Neutrophil (primary cell): ENCODE measurements around the gene QKI.

Experiments
- H3K27ac ChIP-seq: fragments of 200-600 bp; sonication (generic); 2 replicates; pipeline ENCODE4 v1.5.1; 2016; ENCODE audit warnings: mild to moderate bottlenecking, moderate library complexity
- H3K27me3 ChIP-seq: fragments of 200-600 bp; sonication (generic); 2 replicates; pipeline ENCODE4 v1.6.0; 2016; ENCODE audit warnings: mild to moderate bottlenecking
- H3K36me3 ChIP-seq: fragments of 200-600 bp; sonication (generic); 2 replicates; pipeline ENCODE4 v1.5.1; 2017
- H3K4me1 ChIP-seq, 2 experiments: fragments of 200-600 bp in 1 of 2; sonication (generic) in 1 of 2; 1 replicate in 1 of 2; 2 replicates in 1 of 2; pipeline versions ENCODE4 v1.5.1 to v1.6.1; 2013 to 2016; ENCODE audit warnings: low read depth in 1 of 2, low read length in 1 of 2, mild to moderate bottlenecking in 1 of 2, moderate library complexity in 1 of 2; ENCODE audit not compliant: control insufficient read depth in 1 of 2, insufficient read depth in 1 of 2
- H3K4me3 ChIP-seq, 2 experiments: fragments of 200-600 bp in 1 of 2; sonication (generic) in 1 of 2; 1 replicate in 1 of 2; 2 replicates in 1 of 2; pipeline ENCODE4 v1.5.1; 2013 to 2016; ENCODE audit warnings: low read depth in 1 of 2, low read length in 1 of 2, mild to moderate bottlenecking in 1 of 2, moderate library complexity in 1 of 2
- H3K9me3 ChIP-seq: fragments of 200-600 bp; sonication (generic); 2 replicates; pipeline ENCODE4 v1.5.1; 2016
- CTCF ChIP-seq: fragments of 200-600 bp; sonication (generic); IDR thresholded peaks from 2 replicates; pipeline ENCODE4 v1.5.1; 2016; ENCODE audit warnings: antibody characterized with exemption

Gene QKI

DNA sequence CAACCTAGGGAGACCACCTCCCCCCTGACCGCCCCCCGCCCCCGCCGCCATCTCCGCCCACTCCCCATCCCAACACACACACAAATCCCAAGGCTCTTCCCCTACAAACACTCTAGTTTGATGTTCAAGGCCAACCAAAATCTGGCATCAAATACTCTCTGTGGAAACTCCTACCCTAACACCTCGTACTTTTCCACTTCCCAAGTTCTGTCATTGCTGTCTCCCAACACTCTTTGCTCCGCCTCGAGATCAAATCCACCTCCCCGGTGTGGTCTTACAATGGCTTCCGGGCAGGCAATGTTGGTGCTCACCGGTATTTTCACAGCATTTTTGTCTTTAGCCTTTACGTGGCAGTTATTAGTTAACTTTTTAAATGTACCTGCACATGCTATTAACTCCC is 4.8 kb upstream of the QKI start:
- Histone ChIP-seq H3K36me3 (no peaks in the 10 kb centered on the region), H3K4me1 (peaks cover 36 to 43% of the 10 kb centered on the region in 2 experiments), H3K4me3 (no peak overlapping the region), H3K9me3 (no peaks in the 10 kb centered on the region), H3K27me3 (no peaks in the 10 kb centered on the region), H3K27ac (no peak overlapping the region)
- TF ChIP-seq CTCF, result no peak

- Histone ChIP-seq H3K9me3 (no peaks in the 10 kb centered on the region), H3K4me1 (peaks cover 24 to 29% of the 10 kb centered on the region in 2 experiments), H3K4me3 (peak overlapping the region; percentile 88 to 89), H3K27me3 (no peaks in the 10 kb centered on the region), H3K36me3 (no peaks in the 10 kb centered on the region), H3K27ac (peak overlapping the region; percentile 100)
- TF ChIP-seq CTCF, result no peak
Measured at GRCh38 chr6:163412341-163412740, 2.2 kb upstream of the QKI start.

GRCh38 chr6:163412801-163413344 is 1.6 kb upstream of the QKI start:
- TF ChIP-seq CTCF, result no peak
- Histone ChIP-seq H3K27ac (peak overlapping the region; percentile 100), H3K4me3 (peak overlapping the region; percentile 88 to 89), H3K27me3 (no peaks in the 10 kb centered on the region), H3K4me1 (peaks cover 29 to 31% of the 10 kb centered on the region in 2 experiments), H3K36me3 (no peaks in the 10 kb centered on the region), H3K9me3 (no peaks in the 10 kb centered on the region)

DNA sequence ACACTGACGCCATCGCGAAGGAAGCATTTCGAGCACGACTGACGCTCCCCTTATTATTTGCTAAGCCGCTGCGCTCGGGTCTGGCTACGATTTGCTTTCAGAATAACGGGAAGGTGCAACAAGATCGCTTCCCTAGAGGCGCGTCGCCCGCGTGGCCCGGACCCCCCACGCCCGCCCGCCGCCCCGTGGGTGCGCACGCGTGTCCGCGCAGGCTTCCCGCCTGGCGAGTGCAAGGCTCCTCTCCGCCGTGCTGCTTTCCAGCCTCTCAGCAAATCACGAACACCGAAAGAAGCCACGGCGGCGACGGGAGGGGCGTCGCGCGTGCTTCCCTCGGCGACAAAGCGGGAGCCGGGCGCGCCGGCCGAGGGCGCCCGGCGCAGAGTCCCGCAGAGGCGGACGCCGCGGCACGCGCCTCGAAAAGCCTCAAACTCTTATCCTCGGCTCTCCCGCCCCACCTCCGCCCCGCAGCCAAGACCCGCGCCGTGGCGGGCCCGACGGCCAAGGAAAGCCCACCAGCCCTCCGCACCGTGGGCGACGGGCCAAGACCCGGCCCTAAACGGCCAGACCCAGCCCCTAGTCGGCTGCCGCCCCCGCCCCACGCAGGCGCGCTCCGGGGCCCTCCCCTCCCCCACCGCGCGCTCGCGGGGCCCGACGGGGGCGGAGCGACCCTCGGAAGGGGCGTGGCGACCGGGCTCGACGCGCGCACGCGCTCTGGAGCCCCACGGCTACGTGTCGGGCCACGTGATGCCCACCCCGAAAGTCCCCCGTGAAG is 987 bp upstream of the QKI start:
- H3K36me3 ChIP-seq, result no peaks in the 10 kb centered on the region
- H3K9me3 ChIP-seq, result no peaks in the 10 kb centered on the region
- H3K27ac ChIP-seq, result peak overlapping the region; percentile 100
- H3K4me1 ChIP-seq, result peaks cover 31 to 36% of the 10 kb centered on the region in 2 experiments
- H3K27me3 ChIP-seq, result no peaks in the 10 kb centered on the region
- peak; percentile 25 for TF ChIP-seq CTCF
- H3K4me3 ChIP-seq, result peak overlapping the region; percentile 88 to 89

DNA sequence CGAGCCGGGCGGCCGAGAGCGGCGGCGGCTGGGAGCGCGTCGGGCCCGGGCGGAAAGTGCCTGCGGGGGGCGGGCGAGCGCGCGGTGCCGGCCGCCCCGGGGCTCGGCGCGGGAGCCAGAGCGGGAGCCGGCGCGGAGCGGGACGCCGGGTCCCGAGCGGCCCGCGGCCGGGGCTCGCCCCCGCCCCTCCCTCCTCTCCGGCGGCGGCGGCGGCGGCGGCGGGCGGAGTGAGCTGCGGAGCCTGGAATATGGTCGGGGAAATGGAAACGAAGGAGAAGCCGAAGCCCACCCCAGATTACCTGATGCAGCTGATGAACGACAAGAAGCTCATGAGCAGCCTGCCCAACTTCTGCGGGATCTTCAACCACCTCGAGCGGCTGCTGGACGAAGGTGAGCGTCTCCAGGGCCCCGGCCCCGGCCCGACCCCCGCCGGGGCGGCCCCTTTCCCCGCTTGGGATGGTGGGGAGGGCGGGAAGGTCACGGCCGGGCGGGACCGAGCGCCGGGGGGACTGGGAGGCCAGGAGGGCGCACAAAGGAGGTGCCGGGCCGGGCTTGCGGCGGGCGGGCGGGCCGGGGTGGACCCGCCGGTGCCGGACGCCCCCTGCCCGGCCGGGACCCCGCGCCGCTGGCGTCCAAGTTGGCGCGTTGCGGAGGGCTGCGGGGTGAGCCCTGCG is 565 bp downstream of the QKI start:
- peaks cover 36 to 47% of the 10 kb centered on the region in 2 experiments for H3K4me1 ChIP-seq
- no peaks in the 10 kb centered on the region for H3K9me3 ChIP-seq
- H3K36me3 ChIP-seq, result no peaks in the 10 kb centered on the region
- H3K27me3 ChIP-seq, result no peaks in the 10 kb centered on the region
- peak; percentile 6 for TF ChIP-seq CTCF
- H3K4me3 ChIP-seq, result peak overlapping the region; percentile 72 to 80
- peak overlapping the region; percentile 100 for H3K27ac ChIP-seq
